Activated naive CD4-positive, alpha-beta T cell treated with anti-CD3 and anti-CD28 coated beads for 36 hours (primary cell): ENCODE measurements around the gene ALKBH3. TPM values are rescaled to one million over a fixed set of nuclear protein-coding genes. Genes with fewer than 3 reads are reported as not detected.

ENCODE experiments used
- CTCF ChIA-PET: fragments of 350-600 bp; sonication (Branson Sonifier 250); formaldehyde crosslinking; loops from one replicate; lab custom pipeline; 2021; ENCODE audit warnings: antibody characterized with exemption; lab: Charles Lee
- DNase-seq: peaks from one replicate; pipeline ENCODE4 v3.0.0-alpha.2; 2020
- H3K27ac Mint-ChIP-seq: one replicate; pipeline ENCODE4 v1.8.0; 2021; ENCODE audit warnings: mild to moderate bottlenecking, mixed read lengths
- H3K27me3 Mint-ChIP-seq: one replicate; pipeline ENCODE4 v1.8.0; 2021; ENCODE audit warnings: low read depth, mixed read lengths
- H3K36me3 Mint-ChIP-seq: one replicate; pipeline ENCODE4 v1.8.0; 2021; ENCODE audit warnings: low read depth, mixed read lengths
- H3K4me1 Mint-ChIP-seq: one replicate; pipeline ENCODE4 v1.8.0; 2021; ENCODE audit warnings: low read depth, mixed read lengths
- H3K4me3 Mint-ChIP-seq: one replicate; pipeline ENCODE4 v1.8.0; 2021; ENCODE audit warnings: mild to moderate bottlenecking, moderate library complexity, mixed read lengths
- H3K9me3 Mint-ChIP-seq: one replicate; pipeline ENCODE4 v1.8.0; 2021; ENCODE audit warnings: mixed read lengths
- intact Hi-C: fragments of 100-400 bp; cut with micrococcal nuclease; formaldehyde crosslinking; loops from one replicate; pipeline ENCODE4 v1.15.1; 2023
- total RNA-seq, 2 experiments: library from RNA; stranded (reverse); gene quantifications; one replicate each; pipeline ENCODE4 v1.2.3, GENCODE V29; 2021

Gene ALKBH3
- total RNA-seq, 2 experiments from 2014 or later = 33.5 to 36.6 TPM

DNA sequence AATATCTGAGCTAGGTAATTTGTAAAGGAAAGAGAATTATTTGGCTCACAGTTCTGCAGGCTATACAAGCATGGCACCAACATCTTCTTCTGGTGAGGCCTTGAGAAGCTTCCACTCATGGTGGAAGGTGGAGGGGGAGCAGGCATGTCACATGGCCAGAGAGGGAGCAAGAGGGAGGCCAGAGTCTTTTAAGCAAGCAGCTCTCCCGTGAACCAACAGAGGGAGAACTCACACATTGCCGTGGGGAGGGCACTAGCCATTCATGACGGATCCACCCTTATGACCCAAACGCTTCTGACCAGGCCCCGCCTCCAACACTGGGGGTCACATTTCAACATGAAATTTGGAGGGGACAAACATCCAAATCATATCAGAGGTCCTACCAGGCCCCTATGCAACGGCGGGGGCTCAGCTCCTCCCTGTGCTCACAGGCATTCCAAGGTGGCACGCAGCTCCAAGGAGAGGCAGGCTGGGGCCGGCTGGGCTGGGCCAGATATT is 66.4 kb downstream of the ALKBH3 start:
- intact Hi-C loops = no loop called here
- CTCF ChIA-PET = interaction anchor here (1.4 to 1.8 kb wide), 2 partner anchors 58 to 69 kb away, joined by 3 to 11 read pairs; no protein-coding TSS in a partner anchor

DNA sequence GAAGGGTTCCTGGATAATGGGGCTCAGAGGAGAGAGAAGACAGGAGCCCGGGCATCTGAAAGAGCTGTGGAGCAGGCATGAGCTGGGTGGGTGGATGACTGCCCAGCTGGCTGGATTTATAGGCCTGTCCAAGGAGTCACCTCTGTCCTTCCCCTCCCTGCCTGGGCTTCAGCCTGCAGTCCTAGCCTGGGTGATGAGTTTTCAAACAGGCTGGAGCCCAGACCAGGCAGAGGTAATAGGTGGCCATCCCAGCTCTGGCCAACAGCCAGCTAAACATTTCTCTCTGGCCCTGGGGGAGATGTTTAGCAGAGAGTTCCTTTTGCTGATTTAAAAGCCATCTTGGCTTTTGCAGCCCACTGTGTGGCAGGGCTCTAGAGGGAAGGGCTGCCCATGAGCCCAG is 67.2 kb downstream of the ALKBH3 start:
- intact Hi-C loops = no loop called here
- Mint-ChIP-seq H3K36me3 (no peaks in the 10 kb centered on the region), H3K4me3 (no peak overlapping the region), H3K4me1 (peaks cover 12% of the 10 kb centered on the region), H3K27ac (no peak overlapping the region), H3K27me3 (peaks cover 47% of the 10 kb centered on the region), H3K9me3 (no peaks in the 10 kb centered on the region)
- CTCF ChIA-PET = interaction anchor here (0.6 to 1.0 kb wide), 2 partner anchors 58 to 59 kb away, joined by 3 read pairs; no protein-coding TSS in a partner anchor
- DNase-seq = no peak

More for the DNA sequence above, 66.4 kb downstream of the ALKBH3 start:
- H3K4me1 Mint-ChIP-seq = peaks cover 12% of the 10 kb centered on the region
- no peaks in the 10 kb centered on the region for H3K9me3 Mint-ChIP-seq
- no peak for DNase-seq
- H3K27ac Mint-ChIP-seq = no peak overlapping the region
- H3K4me3 Mint-ChIP-seq = no peak overlapping the region
- H3K36me3 Mint-ChIP-seq = no peaks in the 10 kb centered on the region
- H3K27me3 Mint-ChIP-seq = peaks cover 43% of the 10 kb centered on the region

DNA sequence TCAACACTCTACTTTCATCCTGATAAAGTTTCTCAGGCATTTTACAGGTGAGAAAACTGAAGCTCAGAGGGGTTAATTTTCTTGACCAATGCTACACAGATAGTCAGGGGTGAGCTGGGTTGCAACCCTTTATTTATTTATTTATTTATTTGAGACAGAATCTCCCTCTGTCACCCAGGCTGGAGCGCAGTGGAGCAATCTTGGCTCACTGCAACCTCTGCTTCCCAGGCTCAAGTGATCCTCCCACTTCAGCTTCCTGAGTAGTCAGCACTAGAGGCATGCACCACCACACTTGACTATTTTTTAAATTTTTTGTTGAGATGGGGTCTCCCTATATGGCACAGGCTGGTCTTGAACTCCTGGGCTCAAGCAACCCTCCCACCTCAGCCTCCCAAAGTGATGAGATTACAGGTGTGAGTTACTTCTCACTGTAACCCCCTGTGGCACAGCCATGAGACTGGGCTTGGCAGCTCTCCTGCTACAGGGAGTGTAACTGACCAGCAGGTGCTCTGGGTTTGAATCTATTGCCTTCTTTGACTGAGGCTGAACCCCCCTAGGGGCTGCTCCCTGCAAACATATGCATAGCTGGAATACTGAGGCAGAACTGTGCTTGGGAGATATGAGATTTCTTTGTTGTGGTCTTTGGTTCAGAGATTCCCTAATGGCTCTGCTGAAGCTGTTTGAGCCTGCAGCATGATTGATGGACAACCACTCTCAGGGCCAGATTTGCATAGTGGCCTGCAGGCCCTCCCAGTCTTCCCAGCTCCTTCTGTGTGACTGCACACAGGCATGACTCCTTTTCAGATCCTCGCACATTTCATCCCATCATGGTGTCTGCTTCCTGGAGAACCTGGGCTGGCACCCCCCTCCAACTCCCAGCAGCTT is 68.0 kb downstream of the ALKBH3 start:
- no peak for DNase-seq
- intact Hi-C loops = no loop called here
- no peak overlapping the region for H3K27ac Mint-ChIP-seq
- H3K36me3 Mint-ChIP-seq = no peaks in the 10 kb centered on the region
- H3K9me3 Mint-ChIP-seq = no peaks in the 10 kb centered on the region
- H3K4me3 Mint-ChIP-seq = no peak overlapping the region
- H3K4me1 Mint-ChIP-seq = peaks cover 9% of the 10 kb centered on the region
- H3K27me3 Mint-ChIP-seq = peaks cover 44% of the 10 kb centered on the region
- CTCF ChIA-PET = interaction anchor here (0.6 to 1.0 kb wide), 3 partner anchors 59 to 60 kb away, joined by 3 to 6 read pairs (median 3); no protein-coding TSS in a partner anchor

DNA sequence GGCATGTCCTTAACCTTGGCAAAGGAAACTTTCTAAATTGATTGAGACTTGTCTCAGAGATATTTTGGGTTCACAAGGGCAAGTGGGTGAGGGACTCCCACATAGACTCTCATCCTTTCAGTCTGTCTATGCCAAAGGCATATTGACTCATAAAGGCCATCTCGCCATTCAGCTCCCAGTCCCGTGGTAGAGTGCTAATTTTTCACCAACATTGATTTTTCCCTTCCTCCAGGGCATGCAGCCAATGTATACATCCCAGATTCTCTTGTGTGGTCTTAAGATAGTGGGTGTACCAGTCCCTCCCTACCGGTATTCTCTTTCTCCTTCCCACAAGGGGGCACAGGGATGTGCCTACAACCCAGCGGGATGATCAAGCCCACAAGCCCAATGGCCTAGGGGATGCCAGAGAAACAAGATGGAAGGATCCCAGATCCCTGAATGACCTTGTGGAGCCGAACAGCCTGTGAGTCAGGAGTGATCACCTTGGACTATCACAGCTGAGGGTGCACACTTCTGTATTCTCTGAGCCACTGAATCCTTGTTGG is 69.8 kb downstream of the ALKBH3 start:
- intact Hi-C loops = no loop called here
- peaks cover 30% of the 10 kb centered on the region for H3K27me3 Mint-ChIP-seq
- H3K27ac Mint-ChIP-seq = no peak overlapping the region
- no peaks in the 10 kb centered on the region for H3K9me3 Mint-ChIP-seq
- CTCF ChIA-PET = no interaction called here
- no peaks in the 10 kb centered on the region for H3K4me1 Mint-ChIP-seq
- no peaks in the 10 kb centered on the region for H3K36me3 Mint-ChIP-seq
- DNase-seq = no peak
- H3K4me3 Mint-ChIP-seq = no peak overlapping the region

DNA sequence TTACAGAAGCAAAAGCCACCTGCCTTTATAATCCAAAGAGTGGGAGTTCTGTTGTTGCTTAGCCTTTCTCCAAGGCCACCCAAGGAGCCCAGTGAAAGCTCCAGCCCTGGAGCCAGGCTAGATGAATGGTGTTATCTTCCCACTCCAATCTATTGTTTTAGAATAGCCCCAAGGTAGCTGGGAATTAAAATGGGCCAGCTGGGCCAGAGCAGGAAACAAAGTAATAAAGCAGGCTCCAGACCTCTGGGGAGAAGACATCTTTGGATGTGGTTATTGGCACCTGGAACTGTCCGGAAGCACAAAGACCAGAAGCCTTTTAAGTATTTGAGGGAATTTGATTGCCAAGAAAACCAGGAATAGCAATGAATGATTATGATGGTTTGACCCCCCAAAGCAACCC is 70.6 kb downstream of the ALKBH3 start:
- CTCF ChIA-PET = no interaction called here
- no peak for DNase-seq
- Mint-ChIP-seq H3K27ac (no peak overlapping the region), H3K9me3 (no peaks in the 10 kb centered on the region), H3K4me1 (no peaks in the 10 kb centered on the region), H3K4me3 (no peak overlapping the region), H3K27me3 (peaks cover 23% of the 10 kb centered on the region), H3K36me3 (no peaks in the 10 kb centered on the region)
- intact Hi-C loops = no loop called here

DNA sequence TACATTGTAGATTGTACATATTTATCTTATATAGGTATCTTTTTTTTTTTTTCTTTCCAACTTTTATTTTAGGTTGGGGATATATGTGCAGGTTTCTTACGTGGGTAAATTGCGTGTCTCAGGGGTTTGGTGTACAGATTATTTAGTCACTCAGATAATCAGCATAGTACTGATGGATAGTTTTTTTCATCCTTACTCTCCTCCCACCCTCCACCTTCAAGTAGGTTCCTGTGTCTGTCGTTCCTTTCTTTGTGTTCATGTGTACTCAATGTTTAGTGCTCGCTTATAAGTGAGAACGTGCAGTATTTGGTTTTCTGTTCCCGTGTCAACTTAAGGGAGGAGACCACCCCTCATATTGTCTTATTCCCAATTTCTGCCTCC is 71.4 kb downstream of the ALKBH3 start:
- H3K4me3 Mint-ChIP-seq = no peak overlapping the region
- H3K27ac Mint-ChIP-seq = no peak overlapping the region
- intact Hi-C loops = no loop called here
- no peaks in the 10 kb centered on the region for H3K9me3 Mint-ChIP-seq
- H3K4me1 Mint-ChIP-seq = no peaks in the 10 kb centered on the region
- H3K27me3 Mint-ChIP-seq = peaks cover 16% of the 10 kb centered on the region
- no peaks in the 10 kb centered on the region for H3K36me3 Mint-ChIP-seq
- DNase-seq = no peak
- CTCF ChIA-PET = no interaction called here

DNA sequence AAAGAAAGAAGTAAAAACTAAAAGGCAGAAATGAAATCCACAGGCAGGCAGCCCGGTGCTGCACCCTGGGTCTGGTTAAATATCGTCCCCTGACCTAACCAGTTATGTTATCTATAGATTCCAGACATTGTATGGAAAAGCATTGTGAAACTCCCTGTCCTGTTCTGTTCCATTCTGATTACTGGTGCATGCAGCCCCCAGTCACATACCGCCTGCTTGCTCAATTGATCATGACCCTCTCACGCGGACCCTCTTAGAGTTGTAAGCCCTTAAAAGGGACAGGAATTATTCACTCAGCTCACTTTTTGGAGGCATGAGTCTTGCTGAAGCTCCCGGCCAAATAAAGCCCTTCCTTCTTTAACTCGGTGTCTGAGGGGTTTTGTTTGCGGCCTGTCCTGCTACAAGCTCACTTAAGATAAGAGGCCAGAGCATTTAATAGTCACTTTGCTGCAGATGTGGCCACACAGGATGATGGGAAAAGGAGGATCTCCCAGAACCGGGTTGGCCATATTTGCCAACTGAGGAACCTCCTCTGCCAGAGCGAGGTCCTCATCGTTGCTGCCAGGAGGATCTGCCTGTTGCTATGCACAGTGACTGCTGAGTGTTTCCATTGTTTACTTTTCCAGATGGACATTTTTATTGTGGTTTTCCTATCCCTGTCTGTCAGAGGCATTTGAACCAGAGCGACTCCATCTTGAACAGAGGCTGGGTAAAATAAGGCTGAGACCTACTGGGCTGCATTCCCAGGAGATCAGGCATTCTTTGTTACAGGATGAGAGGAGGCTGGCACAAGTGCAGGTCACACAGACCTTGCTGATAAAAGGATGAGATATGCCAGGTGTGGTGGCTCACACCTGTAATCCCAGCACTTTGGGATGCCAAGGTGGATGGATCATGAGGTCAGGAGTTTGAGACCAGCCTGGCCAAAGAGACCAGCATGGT is 72.0 kb downstream of the ALKBH3 start:
- intact Hi-C loops = no loop called here
- Mint-ChIP-seq H3K4me1 (no peaks in the 10 kb centered on the region), H3K9me3 (no peaks in the 10 kb centered on the region), H3K4me3 (no peak overlapping the region), H3K27ac (no peak overlapping the region), H3K36me3 (no peaks in the 10 kb centered on the region), H3K27me3 (peaks cover 13% of the 10 kb centered on the region)
- CTCF ChIA-PET = interaction anchor here (0.7 kb wide), 1 partner anchor 207 kb away, joined by 4 read pairs; no protein-coding TSS in a partner anchor
- no peak for DNase-seq

DNA sequence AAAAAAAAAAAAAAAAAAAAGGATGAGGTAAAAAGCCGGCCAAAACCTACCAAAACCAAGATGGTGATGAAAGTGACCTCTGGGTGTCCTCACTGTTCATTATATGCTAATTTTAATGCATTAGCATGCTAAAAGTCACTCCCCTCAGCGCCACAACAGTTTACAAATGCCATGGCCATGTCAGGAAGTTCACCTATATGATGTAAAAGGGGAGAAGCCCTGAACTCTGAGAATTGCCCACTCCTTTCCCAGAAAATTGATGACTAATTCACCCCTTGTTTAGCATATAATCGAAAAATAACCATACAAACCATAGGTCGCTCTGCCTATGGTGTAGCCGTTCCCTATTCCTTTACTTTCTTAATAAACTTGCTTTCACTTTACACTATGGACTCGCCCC is 72.9 kb downstream of the ALKBH3 start:
- intact Hi-C loops = no loop called here
- no peak overlapping the region for H3K27ac Mint-ChIP-seq
- CTCF ChIA-PET = interaction anchor here (0.7 kb wide), 1 partner anchor 208 kb away, joined by 4 read pairs; no protein-coding TSS in a partner anchor
- H3K9me3 Mint-ChIP-seq = no peaks in the 10 kb centered on the region
- DNase-seq = no peak
- H3K4me1 Mint-ChIP-seq = no peaks in the 10 kb centered on the region
- H3K27me3 Mint-ChIP-seq = peaks cover 15% of the 10 kb centered on the region
- no peak overlapping the region for H3K4me3 Mint-ChIP-seq
- H3K36me3 Mint-ChIP-seq = no peaks in the 10 kb centered on the region

DNA sequence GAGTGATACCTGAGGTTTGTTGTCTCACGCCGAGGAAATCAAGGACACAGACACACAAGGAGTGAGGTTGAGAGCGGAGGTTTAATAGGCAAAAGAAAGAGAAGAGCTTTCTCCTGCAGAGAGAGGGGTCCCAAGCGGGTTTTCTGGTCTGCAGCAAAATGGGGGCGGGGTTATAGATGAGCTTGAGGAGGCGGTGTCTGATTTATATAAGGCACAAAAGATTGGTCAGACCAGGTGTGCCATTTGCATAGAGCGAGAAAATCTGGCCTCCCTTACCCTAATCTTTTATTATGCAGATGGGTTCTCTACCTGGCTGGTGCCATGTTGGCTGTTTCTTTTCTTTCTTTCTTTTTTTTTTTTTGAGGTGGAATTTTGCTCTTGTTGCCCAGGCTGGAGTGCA is 73.6 kb downstream of the ALKBH3 start:
- Mint-ChIP-seq H3K36me3 (no peaks in the 10 kb centered on the region), H3K27me3 (peaks cover 15% of the 10 kb centered on the region), H3K4me3 (no peak overlapping the region), H3K9me3 (no peaks in the 10 kb centered on the region), H3K4me1 (no peaks in the 10 kb centered on the region), H3K27ac (no peak overlapping the region)
- CTCF ChIA-PET = no interaction called here
- intact Hi-C loops = no loop called here
- no peak for DNase-seq

DNA sequence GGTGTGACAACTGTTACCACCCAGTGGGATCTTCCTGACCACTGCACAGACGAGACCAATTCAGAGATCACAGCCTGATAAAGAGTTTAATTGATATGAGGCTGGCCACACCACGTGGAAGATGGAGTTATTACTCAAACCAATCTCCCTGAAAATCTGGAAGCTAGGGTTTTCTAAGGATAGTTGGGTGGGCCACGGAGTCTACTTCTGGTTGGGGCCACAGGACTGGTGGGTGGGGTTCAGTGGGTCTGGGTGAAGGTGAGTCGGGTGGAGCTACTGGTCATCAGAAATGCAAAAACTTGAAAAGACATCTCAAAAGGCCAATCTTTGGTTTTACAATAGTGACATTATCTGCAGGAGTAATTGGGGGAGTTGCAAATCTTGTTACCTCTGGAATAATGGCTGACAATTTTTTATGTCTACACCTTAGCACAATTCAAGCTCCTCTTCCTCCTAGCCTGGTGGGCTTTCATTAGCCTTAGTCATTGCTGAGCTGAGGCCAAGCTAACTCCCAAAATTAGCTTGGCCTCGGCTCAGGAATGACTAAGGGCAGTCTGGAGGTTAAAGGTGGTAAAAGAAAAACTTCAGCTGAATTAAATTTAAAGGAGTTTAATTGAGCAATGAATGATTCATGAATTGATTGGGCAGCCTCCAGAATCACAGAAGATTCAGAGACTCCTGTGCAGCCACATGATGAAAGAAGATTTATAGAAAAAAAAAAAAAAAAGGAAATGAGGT is 74.9 kb downstream of the ALKBH3 start:
- Mint-ChIP-seq H3K36me3 (no peaks in the 10 kb centered on the region), H3K27ac (no peak overlapping the region), H3K9me3 (no peaks in the 10 kb centered on the region), H3K4me1 (no peaks in the 10 kb centered on the region), H3K4me3 (no peak overlapping the region), H3K27me3 (peaks cover 8% of the 10 kb centered on the region)
- intact Hi-C loops = no loop called here
- no peak for DNase-seq
- CTCF ChIA-PET = interaction anchor here (1.0 kb wide), 1 partner anchor 13 kb away, joined by 3 read pairs; the partner anchor contains the start of gene C11orf96

DNA sequence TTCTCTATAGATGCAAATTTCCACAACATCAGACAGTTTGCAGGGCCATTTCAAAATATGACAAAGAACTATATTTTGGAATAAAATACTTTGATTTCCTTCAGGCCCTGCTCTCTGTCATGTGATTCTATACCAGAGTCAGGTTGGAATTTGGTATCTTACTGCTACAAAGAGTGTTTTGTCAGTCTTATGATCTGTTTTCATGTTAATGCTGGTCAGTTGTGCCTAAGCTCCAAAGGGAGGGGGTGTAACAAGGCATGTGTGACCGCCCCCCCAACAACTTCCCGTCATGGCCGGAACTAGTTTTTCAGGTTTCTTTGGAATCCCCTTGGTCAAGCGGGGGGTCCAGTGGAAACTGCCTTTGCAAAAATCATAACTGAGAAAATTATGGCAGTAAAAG is 76.9 kb downstream of the ALKBH3 start:
- CTCF ChIA-PET = no interaction called here
- Mint-ChIP-seq H3K9me3 (no peaks in the 10 kb centered on the region), H3K27me3 (peaks cover 13% of the 10 kb centered on the region), H3K4me1 (no peaks in the 10 kb centered on the region), H3K36me3 (no peaks in the 10 kb centered on the region), H3K27ac (no peak overlapping the region), H3K4me3 (no peak overlapping the region)
- no peak for DNase-seq
- intact Hi-C loops = no loop called here
